H9 (cell line): ENCODE results near the gene BZW2. TPM values are rescaled to one million over a fixed set of nuclear protein-coding genes. Genes with fewer than 3 reads are reported as not detected.

Source experiments
- DNase-seq: peaks from one replicate; pipeline ENCODE4 v3.0.0-alpha.2; 2017
- H2AFZ ChIP-seq: one replicate; pipeline ENCODE4 v1.6.1; 2013; ENCODE audit warnings: mild to moderate bottlenecking, low read length, control low read depth, moderate library complexity
- H2AK5ac ChIP-seq: 2 replicates; pipeline ENCODE4 v1.6.1; 2013; ENCODE audit warnings: low read length, control low read depth, mixed read lengths; ENCODE audit not compliant: insufficient read length
- H2BK120ac ChIP-seq: one replicate; pipeline ENCODE4 v1.6.1; 2013; ENCODE audit warnings: low read depth, mild to moderate bottlenecking, low read length, control low read depth, inconsistent platforms; ENCODE audit not compliant: poor library complexity, severe bottlenecking
- H2BK12ac ChIP-seq: 2 replicates; pipeline ENCODE4 v1.6.1; 2013; ENCODE audit warnings: low read length, control low read depth, mixed read lengths, low read depth; ENCODE audit not compliant: insufficient read length
- H2BK15ac ChIP-seq: 2 replicates; pipeline ENCODE4 v1.6.1; 2013; ENCODE audit warnings: low read depth, low read length, control low read depth
- H2BK20ac ChIP-seq: one replicate; pipeline ENCODE4 v1.6.1; 2013; ENCODE audit warnings: low read depth, mild to moderate bottlenecking, low read length, control low read depth, inconsistent platforms; ENCODE audit not compliant: poor library complexity, severe bottlenecking
- H2BK5ac ChIP-seq: 2 replicates; pipeline ENCODE4 v1.6.1; 2013; ENCODE audit warnings: low read length, control low read depth, mixed read lengths; ENCODE audit not compliant: insufficient read length
- H3K14ac ChIP-seq: 2 replicates; pipeline ENCODE4 v1.6.1; 2013; ENCODE audit warnings: low read length, control low read depth; ENCODE audit not compliant: insufficient read depth
- H3K18ac ChIP-seq: 2 replicates; pipeline ENCODE4 v1.6.1; 2013; ENCODE audit warnings: low read depth, mild to moderate bottlenecking, mixed read lengths, low read length, control low read depth; ENCODE audit not compliant: insufficient read length
- H3K23ac ChIP-seq: 2 replicates; pipeline ENCODE4 v1.6.1; 2013; ENCODE audit warnings: low read length, control low read depth, mixed read lengths, low read depth; ENCODE audit not compliant: insufficient read length
- H3K23me2 ChIP-seq: 2 replicates; pipeline ENCODE4 v1.6.1; 2013; ENCODE audit warnings: low read depth, mild to moderate bottlenecking, mixed read lengths, low read length, control low read depth; ENCODE audit not compliant: insufficient read length, poor library complexity, severe bottlenecking
- H3K27ac ChIP-seq: 2 replicates; pipeline ENCODE4 v1.5.1; 2013; ENCODE audit warnings: low read length, control low read depth, mixed read lengths, low read depth; ENCODE audit not compliant: insufficient read length
- H3K27me3 ChIP-seq: 2 replicates; pipeline ENCODE4 v1.6.1; 2013; ENCODE audit warnings: low read length, control low read depth, inconsistent platforms; ENCODE audit not compliant: insufficient read depth
- H3K4ac ChIP-seq: 2 replicates; pipeline ENCODE4 v1.6.1; 2013; ENCODE audit warnings: low read depth, mild to moderate bottlenecking, control low read depth, inconsistent platforms, low read length, moderate library complexity
- H3K4me1 ChIP-seq: 2 replicates; pipeline ENCODE4 v1.6.1; 2013; ENCODE audit warnings: low read length, control low read depth, inconsistent platforms; ENCODE audit not compliant: insufficient read depth
- H3K4me2 ChIP-seq: 2 replicates; pipeline ENCODE4 v1.6.1; 2013; ENCODE audit warnings: low read length, control low read depth, mixed read lengths; ENCODE audit not compliant: insufficient read length, insufficient read depth
- H3K56ac ChIP-seq: 2 replicates; pipeline ENCODE4 v1.6.1; 2013; ENCODE audit warnings: low read depth, mild to moderate bottlenecking, mixed read lengths, low read length, control low read depth; ENCODE audit not compliant: insufficient read length
- H3K79me1 ChIP-seq: 2 replicates; pipeline ENCODE4 v1.6.1; 2013; ENCODE audit warnings: low read depth, mild to moderate bottlenecking, moderate library complexity, low read length, control low read depth, inconsistent platforms; ENCODE audit not compliant: insufficient read depth, poor library complexity, severe bottlenecking
- H3K79me2 ChIP-seq: 2 replicates; pipeline ENCODE4 v1.6.1; 2013; ENCODE audit warnings: low read length, control low read depth, inconsistent platforms; ENCODE audit not compliant: insufficient read depth
- H3K9ac ChIP-seq: 2 replicates; pipeline ENCODE4 v1.6.1; 2013; ENCODE audit warnings: low read length, control low read depth, mixed read lengths; ENCODE audit not compliant: insufficient read length; ENCODE audit errors: extremely low read depth
- H3K9me3 ChIP-seq: one replicate; pipeline ENCODE4 v1.6.1; 2013; ENCODE audit warnings: low read depth, low read length, inconsistent platforms; ENCODE audit not compliant: control insufficient read depth
- H3T11ph ChIP-seq: one replicate; pipeline ENCODE4 v1.6.1; 2013; ENCODE audit warnings: mild to moderate bottlenecking, low read length, control low read depth, inconsistent platforms
- H4K20me1 ChIP-seq: one replicate; pipeline ENCODE4 v1.6.1; 2013; ENCODE audit not compliant: control insufficient read depth, insufficient read length, insufficient read depth
- H4K5ac ChIP-seq: 2 replicates; pipeline ENCODE4 v1.6.1; 2013; ENCODE audit warnings: low read depth, mild to moderate bottlenecking, mixed read lengths, low read length, control low read depth; ENCODE audit not compliant: insufficient read length
- H4K8ac ChIP-seq: replicated peaks from 2 replicates; pipeline ENCODE4 v1.6.1; 2013; ENCODE audit warnings: low read length, control low read depth, mixed read lengths, low read depth; ENCODE audit not compliant: insufficient read length
- H4K91ac ChIP-seq: 2 replicates; pipeline ENCODE4 v1.6.1; 2013; ENCODE audit warnings: low read depth, mild to moderate bottlenecking, moderate library complexity, mixed read lengths, low read length, control low read depth; ENCODE audit not compliant: insufficient read length
- H3K27ac Mint-ChIP-seq, 3 experiments: 2 replicates in 2 of 3; 3 replicates in 1 of 3; pipeline ENCODE4 v1.8.0; 2020 to 2021; ENCODE audit warnings: mixed read lengths in 3 of 3, mild to moderate bottlenecking in 1 of 3, moderate library complexity in 1 of 3
- H3K27me3 Mint-ChIP-seq: 2 replicates; pipeline ENCODE4 v1.8.0; 2021; ENCODE audit warnings: low read depth, mild to moderate bottlenecking, moderate library complexity, mixed read lengths
- H3K36me3 Mint-ChIP-seq, 3 experiments: 2 replicates in 2 of 3; 3 replicates in 1 of 3; pipeline ENCODE4 v1.8.0; 2020 to 2021; ENCODE audit warnings: low read depth in 3 of 3, mixed read lengths in 3 of 3; ENCODE audit not compliant: insufficient read depth in 1 of 3
- H3K4me1 Mint-ChIP-seq, 2 experiments: 2 replicates each; pipeline ENCODE4 v1.8.0; 2020; ENCODE audit warnings: mixed read lengths in 2 of 2
- H3K4me3 Mint-ChIP-seq, 2 experiments: 2 replicates in 1 of 2; 3 replicates in 1 of 2; pipeline ENCODE4 v1.8.0; 2020 to 2021; ENCODE audit warnings: mild to moderate bottlenecking in 2 of 2, mixed read lengths in 2 of 2, moderate library complexity in 1 of 2
- H3K9me3 Mint-ChIP-seq, 2 experiments: 2 replicates in 1 of 2; 3 replicates in 1 of 2; pipeline ENCODE4 v1.8.0; 2020; ENCODE audit warnings: mild to moderate bottlenecking in 2 of 2, mixed read lengths in 2 of 2, moderate library complexity in 1 of 2
- CTCF ChIP-seq: fragments of 200-600 bp; sonication (generic); conservative IDR thresholded peaks from 3 replicates; pipeline ENCODE4 v1.8.0; 2021; ENCODE audit warnings: antibody characterized with exemption, mild to moderate bottlenecking
- WGBS: extraction: QIAGEN DNeasy Blood & Tissue Kit; methylation state at CpG from one replicate; pipeline ENCODE4 v1.1.7; 2013; ENCODE audit warnings: missing lambda C conversion rate, low lambda C conversion rate, mixed read lengths; ENCODE audit not compliant: insufficient read length; ENCODE audit errors: extremely low coverage; 5-methylcytosine and 5-hydroxymethylcytosine counted together
- total RNA-seq: library from RNA; stranded (reverse); gene quantifications from 2 replicates; pipeline ENCODE4 v1.2.1, GENCODE V29; 2021

The BZW2 gene
- total RNA-seq, 1 experiment from 2014 or later, result 64.6 TPM

- H3K27ac ChIP-seq, result no peak overlapping the region
- H3K9ac ChIP-seq, result no peak overlapping the region
- H4K20me1 ChIP-seq, result no peaks in the 10 kb centered on the region
- H3K23ac ChIP-seq, result no peak overlapping the region
- Mint-ChIP-seq H3K9me3 (no peaks in the 10 kb centered on the region), H3K27ac (no peak overlapping the region), H3K36me3 (no peaks in the 10 kb centered on the region), H3K27me3 (no peaks in the 10 kb centered on the region), H3K4me1 (peaks cover 3 to 6% of the 10 kb centered on the region in 2 experiments; a peak in 3 of 4 replicates), H3K4me3 (no peak overlapping the region)
- TF ChIP-seq CTCF, result no peak
- no peak overlapping the region for H3K56ac ChIP-seq
- H3K79me1 ChIP-seq, result no peaks in the 10 kb centered on the region
- H3K4ac ChIP-seq, result no peak overlapping the region
- WGBS, result no CpG with 5 or more reads among the region's 1 CpG
- no peak overlapping the region for H3K14ac ChIP-seq
- no peak overlapping the region for H4K91ac ChIP-seq
- H2BK120ac ChIP-seq, result no peak overlapping the region
- no peak overlapping the region for H2BK5ac ChIP-seq
- H2BK20ac ChIP-seq, result no peak overlapping the region
- H2AK5ac ChIP-seq, result no peak overlapping the region
- no peak overlapping the region for H2BK12ac ChIP-seq
- no peak overlapping the region for H3K4me2 ChIP-seq
- DNase-seq, result no peak
- no peak overlapping the region for H2BK15ac ChIP-seq
- H4K5ac ChIP-seq, result no peak overlapping the region
- no peaks in the 10 kb centered on the region for H3K4me1 ChIP-seq
- H3K79me2 ChIP-seq, result no peaks in the 10 kb centered on the region
- no peak overlapping the region for H2AFZ ChIP-seq
- H3K23me2 ChIP-seq, result no peaks in the 10 kb centered on the region
- H3K27me3 ChIP-seq, result no peaks in the 10 kb centered on the region
- H4K8ac ChIP-seq, result no peak overlapping the region
- no peak overlapping the region for H3T11ph ChIP-seq
- no peak overlapping the region for H3K18ac ChIP-seq
- no peaks in the 10 kb centered on the region for H3K9me3 ChIP-seq
Measured at GRCh38 chr7:16724344-16724743, 78.4 kb downstream of the BZW2 start.
